NCI-H1694 treated with DMSO at 0.1 percent for 48 hours (cell line): ENCODE data around the gene RBKS.

Source experiments
- DNase-seq: peaks from one replicate; lab custom pipeline; 2025; lab: John Stamatoyannopoulos, UW

The RBKS gene

DNA sequence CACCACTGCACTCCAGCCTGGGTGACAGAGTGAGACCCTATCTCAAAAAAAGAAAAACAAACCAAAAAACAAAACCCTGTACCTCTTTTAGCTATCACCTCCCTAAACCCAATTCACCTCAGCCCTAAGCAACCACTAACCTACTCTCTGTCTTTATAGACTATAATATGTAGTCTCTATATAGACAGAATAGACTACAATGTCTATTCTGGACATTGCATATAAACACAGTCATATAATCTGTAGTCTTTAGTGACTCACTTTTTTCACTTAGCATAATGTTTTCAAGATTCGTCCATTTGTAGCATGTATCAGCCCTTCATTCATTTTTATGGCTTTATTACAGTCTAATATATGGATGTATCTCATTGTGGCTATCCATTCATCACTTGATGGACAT lies 155.9 kb downstream of the RBKS start:
- no peak for DNase-seq
